ENCODE results near the gene POTEH.
"Not testable (repeated sequence)": the region's sequence is repeated elsewhere in the genome, so short reads cannot be mapped to it uniquely, and the experiment has no call there.

Gene POTEH

GRCh38 chr22:15689749-15690125, at the start of gene POTEH:
Gene POTEH, plus strand, starts transcription at chr22:15690026. Its CDS starts 52 bp downstream, at chr22:15690078.
- DNase-seq (ENCODE audit: low read depth, low spot score); in situ Hi-C loops (cut with HindIII; ENCODE audit: low sequenced_read_pairs): not testable (repeated sequence)

GRCh38 chr22:15642288-15642861, 47.5 kb upstream of the POTEH start:
- DNase-seq (ENCODE audit: low read depth, low spot score); H3K4me3 ChIP-seq (ENCODE audit: low read depth, low read length); in situ Hi-C loops (cut with HindIII; ENCODE audit: low sequenced_read_pairs): not testable (repeated sequence)

More at GRCh38 chr22:15689749-15690125, at the start of gene POTEH:
- not testable (repeated sequence) for H3K4me3 ChIP-seq (ENCODE audit: low read depth, low read length)

GRCh38 chr22:15651954-15652353, 37.9 kb upstream of the POTEH start:
- DNase-seq (ENCODE audit: low read depth, low spot score); H3K4me3 ChIP-seq (ENCODE audit: low read depth, low read length); in situ Hi-C loops (cut with HindIII; ENCODE audit: low sequenced_read_pairs): not testable (repeated sequence)

- in situ Hi-C loops (cut with HindIII; ENCODE audit: low sequenced_read_pairs); DNase-seq (ENCODE audit: low read depth, low spot score); H3K4me3 ChIP-seq (ENCODE audit: low read depth, low read length): not testable (repeated sequence)
Measured at GRCh38 chr22:15652738-15653137, 37.1 kb upstream of the POTEH start.

DNA sequence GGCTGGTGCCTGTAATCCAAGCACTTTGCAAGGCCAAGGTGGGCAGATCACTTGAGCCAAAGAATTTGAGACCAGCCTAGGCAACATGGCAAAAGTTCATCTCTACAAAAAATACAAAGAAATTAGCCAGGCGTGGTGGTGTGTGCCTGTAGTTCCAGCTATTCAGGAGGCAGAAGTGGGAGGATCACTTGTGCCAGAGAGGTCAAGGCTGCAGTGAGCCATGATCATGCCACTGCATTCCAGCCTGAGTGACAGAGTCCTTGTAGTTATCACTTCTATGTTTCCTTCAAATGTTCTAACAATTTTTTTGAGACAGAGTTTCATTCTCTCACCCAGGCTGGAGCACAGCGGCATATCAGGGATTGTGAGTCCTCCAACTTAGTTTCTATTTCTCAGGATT, 36.6 kb upstream of the POTEH start:
- H3K4me3 ChIP-seq (ENCODE audit: low read depth, low read length); DNase-seq (ENCODE audit: low read depth, low spot score); in situ Hi-C loops (cut with HindIII; ENCODE audit: low sequenced_read_pairs): not testable (repeated sequence)

DNA sequence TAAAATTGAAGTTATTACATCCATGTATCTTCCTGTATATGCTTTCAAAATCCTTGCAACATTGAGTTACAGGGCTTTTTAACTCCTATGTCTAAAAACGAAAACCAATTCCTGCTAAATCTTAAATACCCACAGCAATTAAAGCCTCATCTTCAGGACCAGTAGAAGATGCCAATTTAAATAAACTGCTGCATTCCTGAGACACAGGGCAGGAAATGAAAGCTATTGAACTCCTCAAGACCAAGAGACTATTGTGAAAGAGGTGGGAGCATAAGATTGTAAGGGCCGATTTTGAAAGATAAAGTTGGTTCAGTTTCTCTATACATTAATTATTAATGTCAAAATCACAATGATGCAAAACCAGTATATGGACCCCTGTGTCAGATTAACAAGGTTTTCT, 28.7 kb upstream of the POTEH start:
- DNase-seq (ENCODE audit: low read depth, low spot score); H3K4me3 ChIP-seq (ENCODE audit: low read depth, low read length); in situ Hi-C loops (cut with HindIII; ENCODE audit: low sequenced_read_pairs): not testable (repeated sequence)

- in situ Hi-C loops (cut with HindIII; ENCODE audit: low sequenced_read_pairs), result not testable (repeated sequence)
Measured at GRCh38 chr22:15664682-15665081, 25.1 kb upstream of the POTEH start.

GRCh38 chr22:15665478-15665877, 24.3 kb upstream of the POTEH start:
- in situ Hi-C loops (cut with HindIII; ENCODE audit: low sequenced_read_pairs), result not testable (repeated sequence)

More at GRCh38 chr22:15664682-15665081, 25.1 kb upstream of the POTEH start:
- not testable (repeated sequence) for DNase-seq (ENCODE audit: low read depth, low spot score); H3K4me3 ChIP-seq (ENCODE audit: low read depth, low read length)

DNA sequence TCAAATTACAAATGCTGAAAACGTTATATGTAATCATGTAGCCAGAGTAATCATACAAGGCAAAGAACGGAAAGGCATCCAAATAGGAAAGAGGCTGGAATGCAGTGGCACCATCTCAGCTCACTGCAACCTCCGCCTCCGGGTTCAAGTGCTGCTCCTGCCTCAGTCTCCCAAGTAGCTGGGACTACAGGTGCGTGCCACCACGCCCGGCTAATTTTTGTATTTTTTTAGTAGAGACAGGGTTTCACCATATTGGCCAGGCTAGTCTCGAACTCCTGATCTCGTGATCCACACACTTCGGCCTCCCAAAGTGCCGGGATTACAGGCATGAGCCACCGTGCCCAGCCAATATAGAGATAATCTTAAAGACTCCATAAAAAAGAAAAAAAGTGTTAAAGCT, 20.4 kb upstream of the POTEH start:
- DNase-seq (ENCODE audit: low read depth, low spot score); H3K4me3 ChIP-seq (ENCODE audit: low read depth, low read length); in situ Hi-C loops (cut with HindIII; ENCODE audit: low sequenced_read_pairs): not testable (repeated sequence)

More at GRCh38 chr22:15665478-15665877, 24.3 kb upstream of the POTEH start:
- DNase-seq (ENCODE audit: low read depth, low spot score); H3K4me3 ChIP-seq (ENCODE audit: low read depth, low read length): not testable (repeated sequence)

GRCh38 chr22:15679702-15680101, 10.1 kb upstream of the POTEH start:
- DNase-seq (ENCODE audit: low read depth, low spot score); in situ Hi-C loops (cut with HindIII; ENCODE audit: low sequenced_read_pairs); H3K4me3 ChIP-seq (ENCODE audit: low read depth, low read length): not testable (repeated sequence)

DNA sequence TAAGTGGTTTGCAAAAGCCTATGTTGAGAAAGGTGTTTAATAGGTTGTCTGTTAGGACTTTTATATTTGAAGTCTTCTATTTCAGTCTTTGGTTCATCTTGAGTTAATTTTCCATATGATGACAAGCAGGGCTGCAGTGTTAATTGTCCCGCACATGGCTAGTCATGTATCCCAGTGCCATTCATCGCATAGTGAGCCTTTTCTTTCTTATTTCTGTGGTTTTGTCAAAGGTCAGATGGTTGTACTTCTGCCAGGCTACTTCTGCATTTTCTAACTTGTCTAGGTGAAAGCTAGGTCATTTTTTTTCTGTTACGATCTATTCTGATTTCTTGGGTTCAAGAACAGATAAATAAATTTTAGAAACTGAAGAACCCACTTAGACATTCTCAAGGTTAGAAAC, 5.7 kb upstream of the POTEH start:
- in situ Hi-C loops (cut with HindIII; ENCODE audit: low sequenced_read_pairs); H3K4me3 ChIP-seq (ENCODE audit: low read depth, low read length): not testable (repeated sequence)

DNA sequence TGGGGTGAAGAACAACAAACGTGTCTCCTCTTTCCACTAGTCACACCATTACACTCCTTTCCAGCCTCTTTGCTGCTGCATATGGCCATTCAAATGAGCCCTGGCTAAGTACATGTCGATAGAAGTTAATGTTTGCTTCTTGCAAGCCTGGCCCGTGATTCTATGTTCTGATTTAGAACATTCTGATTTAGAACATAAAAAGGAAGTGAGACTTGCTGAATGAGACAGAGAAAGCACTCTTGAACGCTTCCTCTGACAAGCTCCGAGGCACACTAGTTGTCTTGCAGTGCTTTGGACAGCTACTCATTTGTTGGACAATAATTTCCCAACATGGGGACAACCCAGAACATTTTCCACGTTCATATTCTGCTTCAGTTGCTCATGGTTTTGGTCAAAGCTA, 5.1 kb upstream of the POTEH start:
- DNase-seq (ENCODE audit: low read depth, low spot score); H3K4me3 ChIP-seq (ENCODE audit: low read depth, low read length); in situ Hi-C loops (cut with HindIII; ENCODE audit: low sequenced_read_pairs): not testable (repeated sequence)

More for the DNA sequence above, 5.7 kb upstream of the POTEH start:
- not testable (repeated sequence) for DNase-seq (ENCODE audit: low read depth, low spot score)

DNA sequence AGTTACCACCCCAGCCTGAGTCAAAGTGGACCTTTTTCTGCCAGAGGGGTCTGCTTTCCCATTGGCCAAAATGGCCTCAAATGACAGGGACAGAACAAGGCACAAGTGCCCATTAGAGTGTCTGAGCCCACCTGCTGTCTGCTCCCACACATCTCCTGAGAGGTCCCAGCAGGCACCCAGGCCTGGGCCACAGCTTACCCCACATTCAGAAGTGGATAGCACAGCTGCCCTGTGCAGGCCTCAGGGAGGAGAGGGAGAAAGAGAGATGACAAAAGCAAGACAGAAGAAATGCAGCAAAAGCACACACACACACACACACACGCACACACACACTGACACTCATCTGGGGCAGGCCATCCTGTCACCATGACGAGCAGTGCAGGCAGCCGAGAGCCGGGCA, 4.2 kb upstream of the POTEH start:
- in situ Hi-C loops (cut with HindIII; ENCODE audit: low sequenced_read_pairs); H3K4me3 ChIP-seq (ENCODE audit: low read depth, low read length); DNase-seq (ENCODE audit: low read depth, low spot score): not testable (repeated sequence)

DNA sequence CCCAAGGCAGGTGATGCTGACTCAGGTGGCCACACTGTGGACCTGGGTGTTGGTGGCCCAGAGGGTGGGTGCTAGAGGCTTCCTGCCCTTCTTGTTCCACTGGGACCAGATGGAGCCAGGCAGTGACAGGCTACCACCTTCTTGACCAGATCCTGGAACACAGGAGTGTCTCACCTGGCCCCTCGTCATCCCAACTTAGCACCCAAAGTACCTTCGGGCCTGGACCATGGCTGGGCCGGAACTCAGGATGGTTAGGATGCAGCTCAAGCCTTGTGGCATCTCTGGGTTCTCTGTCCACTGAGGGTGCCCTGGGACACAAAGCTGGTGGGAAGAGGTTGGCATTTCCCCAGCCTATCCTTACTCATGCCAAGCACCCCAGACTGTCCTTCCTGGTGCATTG, 2.7 kb upstream of the POTEH start:
- DNase-seq (ENCODE audit: low read depth, low spot score); in situ Hi-C loops (cut with HindIII; ENCODE audit: low sequenced_read_pairs); H3K4me3 ChIP-seq (ENCODE audit: low read depth, low read length): not testable (repeated sequence)

GRCh38 chr22:15687676-15688075, 2.1 kb upstream of the POTEH start:
- H3K4me3 ChIP-seq (ENCODE audit: low read depth, low read length); in situ Hi-C loops (cut with HindIII; ENCODE audit: low sequenced_read_pairs); DNase-seq (ENCODE audit: low read depth, low spot score): not testable (repeated sequence)

DNA sequence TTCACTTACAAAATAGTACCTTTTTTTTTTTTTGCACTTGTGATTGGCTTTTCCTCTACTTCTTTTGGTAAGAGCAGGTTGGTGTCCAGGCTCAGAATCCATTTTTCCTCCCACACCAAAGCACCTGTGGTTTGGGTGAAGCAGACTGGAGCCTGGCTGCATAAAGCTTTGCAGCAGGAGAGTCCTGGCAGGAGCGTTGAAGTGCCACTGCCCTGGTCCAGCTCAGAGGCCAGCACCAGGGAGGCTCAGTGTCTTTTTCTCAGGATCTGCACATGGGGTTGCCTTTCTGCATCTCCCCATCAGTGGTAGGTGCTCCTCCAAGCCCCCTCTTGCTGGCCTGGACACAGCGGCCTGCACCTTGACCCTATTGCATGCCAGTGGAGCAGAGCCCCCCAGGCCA, 1.7 kb upstream of the POTEH start:
- H3K4me3 ChIP-seq (ENCODE audit: low read depth, low read length); in situ Hi-C loops (cut with HindIII; ENCODE audit: low sequenced_read_pairs); DNase-seq (ENCODE audit: low read depth, low spot score): not testable (repeated sequence)

- DNase-seq (ENCODE audit: low read depth, low spot score); in situ Hi-C loops (cut with HindIII; ENCODE audit: low sequenced_read_pairs); H3K4me3 ChIP-seq (ENCODE audit: low read depth, low read length): not testable (repeated sequence)
Measured at GRCh38 chr22:15689012-15689748, 646 bp upstream of the POTEH start.

DNA sequence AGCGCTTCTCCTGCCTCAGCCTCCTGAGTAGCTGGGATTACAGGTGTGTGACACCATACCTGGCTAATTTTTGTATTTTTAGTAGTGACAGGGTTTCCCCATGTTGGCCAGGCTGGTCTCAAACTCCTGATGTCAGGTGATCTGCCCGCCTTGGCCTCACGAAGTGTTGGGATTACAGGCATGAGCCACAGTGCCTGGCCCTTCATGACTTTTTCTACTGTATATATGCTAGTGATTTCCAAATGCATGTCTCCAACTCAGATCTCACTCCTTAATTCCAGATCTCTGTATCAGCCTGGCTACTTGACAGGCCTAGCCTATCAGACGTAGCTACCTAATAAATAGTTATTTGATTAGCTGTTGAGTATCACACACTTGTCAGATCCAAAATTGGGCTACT, 23.8 kb downstream of the POTEH start:
- DNase-seq (ENCODE audit: low read depth, low spot score); H3K4me3 ChIP-seq (ENCODE audit: low read depth, low read length); in situ Hi-C loops (cut with HindIII; ENCODE audit: low sequenced_read_pairs): not testable (repeated sequence)

Data from astrocyte of the spinal cord (primary cell).